Cardiac fibroblast (primary cell): ENCODE results near the gene MMP14.
"Not testable (repeated sequence)": the region's sequence is repeated elsewhere in the genome, so short reads cannot be mapped to it uniquely, and the experiment has no call there.

Experiments
- DNase-seq, 2 donors: peaks; one replicate each; pipeline versions ENCODE4 v3.0.0 to v3.0.0-alpha.2; 2010; ENCODE audit warnings: low read depth in 2 of 2
- H3K4me3 ChIP-seq, 2 donors: replicated peaks in 1 of 2; 1 replicate in 1 of 2; 2 replicates in 1 of 2; pipeline ENCODE4 v1.5.1; 2011; ENCODE audit warnings: low read depth in 2 of 2, low read length in 2 of 2, mild to moderate bottlenecking in 2 of 2, moderate library complexity in 1 of 2
- CTCF ChIP-seq: IDR thresholded peaks from one replicate; pipeline ENCODE4 v1.5.1; 2011; ENCODE audit warnings: low read depth, mild to moderate bottlenecking, low read length, inconsistent platforms

The MMP14 gene

DNA sequence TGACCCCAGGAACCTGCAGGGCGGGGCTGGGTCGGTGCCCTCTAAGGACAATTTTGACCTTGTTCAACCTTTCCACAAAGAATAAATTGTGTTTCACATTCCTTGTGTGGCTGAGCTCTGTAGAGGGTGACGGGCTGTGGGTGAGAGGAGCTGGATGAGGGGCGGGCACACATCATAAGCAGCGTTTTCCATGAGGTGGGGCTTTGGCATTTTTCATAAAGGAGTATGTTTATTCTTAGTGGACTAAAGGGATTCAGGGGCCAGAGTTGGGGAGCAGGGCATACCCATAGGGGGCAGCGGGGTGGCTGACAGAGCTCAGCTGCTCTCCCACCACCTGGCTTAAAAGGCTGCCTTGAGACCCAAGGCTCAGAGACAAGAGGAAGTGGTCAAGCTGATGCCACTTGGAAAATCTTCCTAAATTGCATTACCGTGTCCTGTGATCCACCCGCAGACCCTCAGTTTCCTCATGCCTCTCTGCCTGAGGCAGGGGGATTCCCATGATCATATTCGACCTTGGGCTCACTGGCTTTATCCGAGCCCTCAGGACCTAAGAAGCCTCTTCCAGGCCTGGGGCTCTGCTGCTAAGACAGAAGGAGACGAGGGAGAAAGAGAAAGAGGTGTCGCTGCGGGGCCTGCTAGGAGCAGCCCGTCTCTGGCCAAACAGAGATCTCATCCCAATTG is 11.4 kb downstream of the MMP14 start:
- TF ChIP-seq CTCF, result peak; percentile 14

DNA sequence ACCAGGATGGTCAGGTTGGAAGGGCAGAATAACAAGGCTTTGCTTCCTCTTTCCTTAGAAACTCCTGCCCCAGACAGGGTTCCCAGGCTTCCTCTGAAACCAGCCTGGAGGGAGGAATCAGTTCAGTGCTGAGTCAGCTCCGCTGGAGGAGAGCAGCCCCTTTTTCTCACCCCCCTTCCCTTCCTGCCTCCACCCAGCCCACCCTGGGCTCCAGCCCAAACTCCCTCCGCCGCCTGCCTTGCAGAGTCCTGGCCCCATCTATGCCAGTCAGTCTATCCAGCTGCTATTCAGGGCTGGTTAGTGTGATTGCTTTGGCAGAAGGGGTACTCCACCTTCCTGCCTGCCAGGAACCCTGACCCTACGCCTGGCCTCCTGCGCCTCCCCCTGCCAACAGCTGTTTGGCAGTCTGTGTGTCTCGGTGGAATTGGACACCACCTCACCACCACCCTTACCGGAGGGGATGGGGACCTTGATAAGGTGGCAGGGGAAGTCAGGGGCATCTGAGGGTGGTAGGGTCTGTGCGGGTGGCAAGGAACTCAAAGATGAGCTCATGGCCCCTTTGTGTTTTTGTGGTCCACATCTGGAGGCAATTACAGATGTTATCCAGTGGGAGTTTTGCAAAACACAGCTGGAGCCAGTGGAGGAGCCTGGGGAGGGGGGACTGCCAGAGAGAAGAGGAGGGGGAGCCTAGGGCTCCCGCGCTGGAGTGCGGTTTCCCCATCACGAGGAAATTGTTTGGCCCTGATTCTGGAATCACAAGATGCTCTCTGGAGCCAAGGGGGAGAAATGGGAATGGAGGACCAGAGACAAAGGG is 12.2 kb downstream of the MMP14 start:
- H3K4me3 ChIP-seq, result peak overlapping the region in 1 of 2 donors; percentile 18
- DNase-seq, result peak; percentile 90 to 98

More for the DNA sequence above, 11.4 kb downstream of the MMP14 start:
- H3K4me3 ChIP-seq, result no peak overlapping the region
- DNase-seq, result peak; percentile 71 to 77

GRCh38 chr14:22849212-22849819 is 12.9 kb downstream of the MMP14 start:
- H3K4me3 ChIP-seq, result no peak overlapping the region
- peak; percentile 63 to 92 for DNase-seq
- TF ChIP-seq CTCF, result no peak

More for the DNA sequence above, 12.2 kb downstream of the MMP14 start:
- no peak for TF ChIP-seq CTCF

- peak; percentile 97 to 99 for DNase-seq
- no peak for TF ChIP-seq CTCF
- peak overlapping the region in 1 of 2 donors; percentile 3 for H3K4me3 ChIP-seq
Observed at GRCh38 chr14:22850944-22851764, 14.8 kb downstream of the MMP14 start.

- not testable (repeated sequence) for H3K4me3 ChIP-seq, DNase-seq
Observed at GRCh38 chr14:22852178-22852577, 15.8 kb downstream of the MMP14 start.

GRCh38 chr14:22852599-22852939 is 16.2 kb downstream of the MMP14 start:
- DNase-seq, result no peak
- TF ChIP-seq CTCF, result no peak

More at GRCh38 chr14:22852599-22852939, 16.2 kb downstream of the MMP14 start:
- H3K4me3 ChIP-seq, result no peak overlapping the region
